ENCODE results near the gene NAT9. TPM values are rescaled to one million over a fixed set of nuclear protein-coding genes. Genes with fewer than 3 reads are reported as not detected.

Gene NAT9
- total RNA-seq, 4 donors from 2014 or later = 23.1 to 85.0 (median 37.4) TPM

DNA sequence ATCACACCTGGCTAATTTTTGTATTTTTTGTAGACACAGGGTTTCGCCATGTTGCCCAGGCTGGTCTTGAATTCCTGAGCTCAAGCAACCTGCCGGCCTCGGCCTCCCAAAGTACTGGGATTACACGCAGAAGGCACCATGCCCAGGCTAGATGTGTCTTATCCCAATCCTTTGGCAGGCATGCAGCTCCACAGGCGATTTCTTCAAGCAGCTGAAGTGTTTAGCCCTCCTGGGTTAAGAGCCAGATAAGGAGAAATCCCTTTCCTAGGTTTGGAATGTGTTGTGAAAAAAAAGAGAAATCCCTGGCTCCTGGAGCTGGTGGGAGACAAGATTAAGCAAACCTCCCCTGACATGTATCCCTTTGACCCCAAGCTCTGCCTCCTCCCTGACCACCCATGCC is 29.8 kb downstream of the NAT9 start:
- H3K27ac ChIP-seq = peak overlapping the region in 2 of 4 donors; percentile 27 to 94
- H3K4me1 ChIP-seq = peaks cover 3 to 46% (median 29%) of the 10 kb centered on the region in 4 donors
- peak in 1 of 3 donors; percentile 41 for DNase-seq
- no peak for TF ChIP-seq POLR2A (IDR thresholded peaks at IDR 0.05)
- TF ChIP-seq, protein P1, sequence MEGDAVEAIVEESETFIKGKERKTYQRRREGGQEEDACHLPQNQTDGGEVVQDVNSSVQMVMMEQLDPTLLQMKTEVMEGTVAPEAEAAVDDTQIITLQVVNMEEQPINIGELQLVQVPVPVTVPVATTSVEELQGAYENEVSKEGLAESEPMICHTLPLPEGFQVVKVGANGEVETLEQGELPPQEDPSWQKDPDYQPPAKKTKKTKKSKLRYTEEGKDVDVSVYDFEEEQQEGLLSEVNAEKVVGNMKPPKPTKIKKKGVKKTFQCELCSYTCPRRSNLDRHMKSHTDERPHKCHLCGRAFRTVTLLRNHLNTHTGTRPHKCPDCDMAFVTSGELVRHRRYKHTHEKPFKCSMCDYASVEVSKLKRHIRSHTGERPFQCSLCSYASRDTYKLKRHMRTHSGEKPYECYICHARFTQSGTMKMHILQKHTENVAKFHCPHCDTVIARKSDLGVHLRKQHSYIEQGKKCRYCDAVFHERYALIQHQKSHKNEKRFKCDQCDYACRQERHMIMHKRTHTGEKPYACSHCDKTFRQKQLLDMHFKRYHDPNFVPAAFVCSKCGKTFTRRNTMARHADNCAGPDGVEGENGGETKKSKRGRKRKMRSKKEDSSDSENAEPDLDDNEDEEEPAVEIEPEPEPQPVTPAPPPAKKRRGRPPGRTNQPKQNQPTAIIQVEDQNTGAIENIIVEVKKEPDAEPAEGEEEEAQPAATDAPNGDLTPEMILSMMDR (IDR thresholded peaks at IDR 0.05) = no peak
- H3K9me3 ChIP-seq = no peaks in the 10 kb centered on the region
- no peaks in the 10 kb centered on the region for H3K27me3 ChIP-seq
- H3K4me3 ChIP-seq = no peak overlapping the region
- H3K36me3 ChIP-seq = no peaks in the 10 kb centered on the region

DNA sequence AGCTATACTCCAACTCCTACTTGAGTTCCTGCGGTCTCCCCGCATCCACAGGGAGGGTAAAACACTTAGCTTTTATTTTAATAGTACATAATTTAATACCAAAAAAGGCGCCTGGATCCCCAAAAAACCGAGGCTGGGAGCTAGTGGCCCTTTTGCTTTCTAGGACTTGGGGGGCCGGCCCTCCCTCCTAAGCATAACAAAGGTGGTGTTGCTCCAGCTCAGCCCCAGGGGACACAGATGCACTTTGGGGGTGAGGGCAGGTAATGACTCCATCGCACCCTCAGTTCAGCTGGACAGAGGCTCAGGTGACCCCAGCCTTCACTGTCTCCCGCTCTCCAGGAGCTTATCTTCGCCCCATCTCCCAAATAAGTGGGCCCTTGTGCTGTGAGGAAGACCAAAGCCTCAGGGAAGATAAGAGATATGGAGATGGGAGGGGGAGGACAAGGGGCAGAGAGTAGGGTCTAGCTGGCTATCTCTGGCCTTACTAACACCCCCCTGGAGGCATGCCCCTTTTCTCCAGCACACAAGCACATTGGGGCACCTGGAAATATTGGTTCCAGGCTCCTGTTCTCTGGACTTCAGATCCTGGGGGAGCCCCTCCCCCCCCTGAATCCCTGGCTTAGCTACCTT is 30.5 kb downstream of the NAT9 start:
- no peaks in the 10 kb centered on the region for H3K27me3 ChIP-seq
- peak overlapping the region in 2 of 4 donors; percentile 40 to 85 for H3K27ac ChIP-seq
- no peaks in the 10 kb centered on the region for H3K9me3 ChIP-seq
- no peak overlapping the region for H3K4me3 ChIP-seq
- peaks cover 0 to 39% (median 33%) of the 10 kb centered on the region in 4 donors for H3K4me1 ChIP-seq
- H3K36me3 ChIP-seq = no peaks in the 10 kb centered on the region
- TF ChIP-seq POLR2A (IDR thresholded peaks at IDR 0.05) = no peak
- TF ChIP-seq, protein P1 (IDR thresholded peaks at IDR 0.05) = no peak
- peak in 1 of 3 donors; percentile 43 for DNase-seq

DNA sequence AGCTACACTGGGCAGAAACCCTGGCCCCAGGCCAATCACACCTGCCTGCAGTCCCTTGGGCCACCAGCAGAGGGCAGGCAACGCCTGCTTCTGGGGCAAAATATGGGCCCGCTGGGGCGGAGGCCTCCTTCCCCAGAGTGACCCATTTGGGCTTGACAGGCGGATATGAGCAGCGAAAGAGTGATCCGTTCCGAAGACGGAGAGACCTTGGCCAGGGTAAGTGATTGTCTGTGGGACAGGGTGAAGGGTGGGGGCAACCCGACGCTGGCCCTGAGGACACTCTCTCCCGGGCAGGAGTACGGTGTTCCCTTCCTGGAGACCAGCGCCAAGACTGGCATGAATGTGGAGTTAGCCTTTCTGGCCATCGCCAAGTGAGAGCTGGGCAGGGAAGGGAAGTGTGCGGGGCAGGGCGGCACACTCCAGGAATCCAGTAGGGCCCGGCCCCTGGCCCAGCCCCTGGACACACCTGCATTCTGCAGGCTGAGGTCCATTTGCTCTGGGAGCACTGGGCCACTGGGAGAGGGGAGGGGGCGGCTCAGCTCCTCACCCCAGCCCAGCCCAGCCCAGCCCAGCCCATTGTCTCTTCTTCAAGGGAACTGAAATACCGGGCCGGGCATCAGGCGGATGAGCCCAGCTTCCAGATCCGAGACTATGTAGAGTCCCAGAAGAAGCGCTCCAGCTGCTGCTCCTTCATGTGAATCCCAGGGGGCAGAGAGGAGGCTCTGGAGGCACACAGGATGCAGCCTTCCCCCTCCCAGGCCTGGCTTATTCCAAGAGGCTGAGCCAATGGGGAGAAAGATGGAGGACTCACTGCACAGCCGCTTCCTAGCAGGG is 31.2 kb downstream of the NAT9 start:
- H3K36me3 ChIP-seq = no peaks in the 10 kb centered on the region
- H3K4me1 ChIP-seq = peaks cover 0 to 44% (median 34%) of the 10 kb centered on the region in 4 donors
- DNase-seq = peak; percentile 83 to 95 (median 95)
- TF ChIP-seq, protein P1 (IDR thresholded peaks at IDR 0.05) = peak; percentile 99 to 100 (median 100)
- peak in 1 of 2 donors; percentile 29 for TF ChIP-seq POLR2A (IDR thresholded peaks at IDR 0.05)
- H3K4me3 ChIP-seq = peak overlapping the region in 2 of 4 donors; percentile 28 to 29
- no peaks in the 10 kb centered on the region for H3K27me3 ChIP-seq
- peak overlapping the region; percentile 1 to 85 (median 48) for H3K27ac ChIP-seq
- no peaks in the 10 kb centered on the region for H3K9me3 ChIP-seq

DNA sequence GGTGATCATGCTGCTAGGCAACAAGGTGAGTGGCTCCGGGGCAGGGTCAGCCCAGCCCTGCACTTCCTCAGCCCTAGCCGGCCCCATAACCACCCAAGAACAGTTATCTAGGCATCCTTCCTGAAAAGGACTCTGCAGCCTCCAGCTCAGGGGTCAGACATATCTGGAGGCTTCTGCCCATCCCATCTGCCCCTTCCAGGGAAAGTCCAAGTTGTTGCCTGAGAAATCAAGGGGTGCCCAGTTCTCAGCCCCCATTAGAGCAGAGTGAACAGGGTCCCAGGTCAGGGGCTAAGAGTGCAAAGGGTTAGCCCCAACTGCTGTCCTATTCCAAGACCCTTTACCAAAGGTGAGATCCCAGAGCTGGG is 31.8 kb downstream of the NAT9 start:
- Histone ChIP-seq H3K4me3 (no peak overlapping the region), H3K36me3 (no peaks in the 10 kb centered on the region), H3K4me1 (peaks cover 0 to 44% (median 34%) of the 10 kb centered on the region in 4 donors), H3K27ac (peak overlapping the region in 3 of 4 donors; percentile 40 to 85 (median 57)), H3K27me3 (no peaks in the 10 kb centered on the region), H3K9me3 (no peaks in the 10 kb centered on the region)
- TF ChIP-seq, protein P1 (IDR thresholded peaks at IDR 0.05) = no peak
- no peak for TF ChIP-seq POLR2A (IDR thresholded peaks at IDR 0.05)
- peak in 1 of 3 donors; percentile 49 for DNase-seq

DNA sequence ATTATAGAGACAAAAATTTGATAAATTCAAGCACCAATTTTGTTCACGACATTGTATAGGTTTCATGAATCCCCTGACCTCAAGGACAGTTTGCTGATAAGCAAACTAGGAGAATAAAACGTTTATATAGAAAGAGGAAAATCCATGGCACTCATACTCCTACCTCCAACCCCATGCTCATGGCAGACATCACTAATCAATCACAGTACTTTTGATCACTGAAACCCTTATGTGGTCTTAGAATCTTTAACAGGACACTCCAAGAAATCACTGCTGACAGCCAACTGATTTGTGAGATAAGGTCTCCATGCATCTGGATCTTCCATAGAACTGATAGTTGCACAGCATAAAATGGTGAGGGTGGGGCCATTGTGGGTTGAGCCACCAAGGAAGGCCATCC is 32.4 kb downstream of the NAT9 start:
- no peak for DNase-seq
- H3K27ac ChIP-seq = peak overlapping the region in 1 of 4 donors; percentile 82
- TF ChIP-seq POLR2A (IDR thresholded peaks at IDR 0.05) = no peak
- TF ChIP-seq, protein P1 (IDR thresholded peaks at IDR 0.05) = no peak
- no peaks in the 10 kb centered on the region for H3K27me3 ChIP-seq
- peaks cover 0 to 48% (median 38%) of the 10 kb centered on the region in 4 donors for H3K4me1 ChIP-seq
- no peaks in the 10 kb centered on the region for H3K36me3 ChIP-seq
- H3K9me3 ChIP-seq = no peaks in the 10 kb centered on the region
- H3K4me3 ChIP-seq = no peak overlapping the region
